OCI-LY3 (cell line): ENCODE measurements around the gene MOSPD2.

Source experiments
- CTCF ChIP-seq: fragments of 200-600, 300-600 bp; sonication (generic); IDR thresholded peaks from 2 replicates; pipeline ENCODE4 v1.5.1; 2014; ENCODE audit warnings: antibody characterized with exemption, low read length, low read depth
- EZH2phosphoT487 ChIP-seq: fragments of 200-600 bp; shearing (Covaris generic); IDR thresholded peaks from 2 replicates; pipeline ENCODE4 v1.6.1; 2018; ENCODE audit warnings: antibody characterized with exemption, mixed run types, low read depth

GRCh38 chrX:14943962-14944361 lies 70.7 kb downstream of the MOSPD2 start:
- TF ChIP-seq CTCF = no peak
- TF ChIP-seq EZH2phosphoT487 = no peak
